GM21723 (cell line): ENCODE measurements around the gene TAS2R31.

Experiments used
- ATAC-seq: cut with Tn5 transposase; IDR thresholded peaks from one replicate; pipeline ENCODE4 v1.9.1; 2021; ENCODE audit warnings: mild to moderate bottlenecking, moderate library complexity; ENCODE audit not compliant: unreplicated experiment

Gene TAS2R31

DNA sequence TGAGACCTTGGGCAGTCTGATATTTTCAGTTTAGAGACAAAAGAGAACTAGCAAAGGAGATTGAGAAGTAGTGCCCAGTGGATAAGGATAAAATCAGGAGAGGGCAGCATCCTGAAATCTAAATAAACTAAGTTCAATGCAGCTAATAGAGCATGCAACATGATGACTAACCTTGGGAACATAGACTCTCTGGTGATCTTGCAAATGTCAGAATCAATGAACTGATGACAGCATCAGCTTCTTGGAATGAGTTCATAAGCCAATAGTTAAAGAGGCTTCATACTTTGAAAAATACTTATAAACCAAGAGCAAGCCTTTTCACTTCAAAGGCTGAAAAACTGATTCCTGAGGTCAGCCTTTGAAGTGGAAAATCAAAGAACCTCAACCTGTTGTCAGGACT is 17.0 kb downstream of the TAS2R31 start:
- ATAC-seq, result no peak

DNA sequence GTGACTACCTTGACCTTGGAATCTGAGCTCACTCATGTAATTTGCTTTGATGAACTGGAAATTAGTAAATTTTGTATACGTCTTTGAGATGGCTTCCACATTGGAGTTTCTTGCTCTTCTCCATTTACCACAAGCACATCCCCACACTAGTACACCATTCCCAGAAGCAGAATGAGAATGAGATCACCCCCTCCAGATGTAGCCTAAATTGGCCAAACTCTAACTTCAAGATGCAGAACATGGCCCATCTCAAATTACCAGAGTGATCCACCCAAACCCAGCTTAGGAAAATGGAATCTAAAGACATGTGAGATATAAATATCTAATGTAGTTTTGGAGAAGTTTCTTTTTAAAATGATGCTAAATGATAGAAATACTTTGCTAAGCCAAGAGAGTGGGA is 23.6 kb downstream of the TAS2R31 start:
- ATAC-seq, result no peak

DNA sequence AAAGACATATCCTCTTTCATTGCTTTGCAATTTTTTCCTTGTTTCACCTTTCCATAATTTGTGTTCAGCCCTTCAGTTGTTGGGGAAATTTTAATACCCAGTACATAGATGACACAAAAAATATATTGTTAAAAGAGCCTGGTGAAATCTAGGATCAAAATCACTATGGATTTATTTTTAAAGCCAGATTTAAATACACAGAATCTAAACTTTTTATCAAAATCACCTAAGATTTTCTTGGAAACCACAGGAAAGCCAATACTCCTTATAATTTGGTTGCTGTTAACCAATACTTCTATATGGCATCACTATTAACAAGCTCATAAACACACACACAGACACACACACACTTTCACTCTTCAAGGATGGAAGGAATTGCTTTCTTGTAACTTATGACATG is 33.0 kb downstream of the TAS2R31 start, which contains the start of gene TAS2R20:
Gene TAS2R20 (minus strand): TSS at position 101 of the 400 bp plus-strand sequence. CDS start 429 bp downstream, outside the sequence.
- no peak for ATAC-seq

DNA sequence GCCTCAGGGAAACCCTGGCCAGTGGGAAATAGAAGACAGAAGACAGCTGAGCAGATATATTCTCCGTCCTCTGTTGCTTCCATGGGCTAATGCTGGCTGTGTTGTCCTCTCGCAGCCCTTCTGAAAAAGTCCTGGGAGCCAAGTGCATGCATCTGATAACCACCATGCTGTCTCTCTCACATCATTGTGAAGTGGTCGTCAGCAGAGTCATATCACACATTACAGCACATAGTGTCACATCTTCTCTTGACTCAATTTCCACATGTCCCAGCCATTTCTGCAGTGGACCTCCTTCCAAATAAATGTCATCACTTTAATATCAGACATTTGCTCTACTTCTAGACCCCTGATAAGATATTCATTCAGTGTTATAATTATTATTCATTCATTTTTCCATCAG is 36.9 kb downstream of the TAS2R31 start:
- no peak for ATAC-seq

DNA sequence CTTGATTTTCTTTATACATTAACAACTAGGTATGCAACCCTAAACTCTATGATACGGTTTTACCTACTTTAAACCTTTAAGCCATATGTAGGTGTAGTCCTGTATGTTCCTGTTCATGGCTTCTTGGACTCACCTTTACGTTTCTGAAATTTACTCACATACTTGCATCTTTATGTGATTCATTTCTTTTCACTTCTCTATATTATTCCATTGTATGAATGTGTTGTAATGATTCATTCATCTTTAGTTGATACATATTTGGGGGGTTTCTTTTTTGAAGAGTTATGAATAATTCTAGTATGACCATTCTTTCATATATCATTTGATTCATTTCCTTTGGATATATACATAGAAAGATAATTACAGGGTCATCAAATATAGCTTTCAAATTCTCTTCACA is 42.1 kb downstream of the TAS2R31 start:
- ATAC-seq, result no peak

DNA sequence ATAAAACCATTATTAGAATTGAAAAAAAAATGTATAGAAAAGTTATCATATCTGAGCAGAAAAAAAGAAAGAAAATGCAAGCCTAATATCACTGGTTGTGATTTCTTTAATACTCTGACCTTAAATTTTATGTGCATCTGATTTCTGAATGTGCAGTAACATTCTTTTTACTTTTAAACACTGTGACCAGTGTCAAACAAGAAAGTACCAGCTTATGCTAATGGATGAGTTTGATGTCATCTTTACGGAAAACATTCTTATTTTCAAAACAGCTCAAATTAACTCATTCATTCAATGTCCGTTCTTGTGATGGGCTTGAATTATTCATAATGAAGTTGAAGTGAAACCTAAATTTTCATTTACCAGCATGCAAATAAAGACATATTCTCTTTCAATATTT is 44.4 kb downstream of the TAS2R31 start, which contains the start of gene TAS2R50:
Gene TAS2R50 (minus strand): TSS at position 101 of the 400 bp plus-strand sequence. CDS start 52 bp downstream, at position 49.
- no peak for ATAC-seq

DNA sequence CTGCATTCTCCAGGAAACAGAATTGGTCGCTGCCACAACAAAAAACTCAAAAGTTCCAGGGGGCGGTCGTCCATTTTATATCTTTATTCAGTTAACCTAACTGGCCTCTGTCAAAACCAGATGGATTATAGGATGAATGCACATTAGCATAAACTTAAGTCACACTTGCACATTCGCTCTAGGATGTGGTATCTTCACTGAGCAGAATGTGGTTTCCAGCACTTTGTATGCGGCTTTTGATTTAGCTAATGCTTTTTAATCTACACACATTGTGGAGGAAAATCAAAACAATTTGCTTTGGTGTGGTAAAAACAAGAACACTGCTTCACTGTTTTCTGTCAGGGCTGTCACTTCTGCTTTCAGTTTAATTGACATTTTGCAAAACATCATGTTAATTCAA is 49.0 kb downstream of the TAS2R31 start:
- no peak for ATAC-seq
